C1 segment of cervical spinal cord (tissue), 14 donors: Measurements from ENCODE around the gene NEBL.
A peak's percentile ranks its signal among the peaks of the same experiment; 100 is the strongest.
"Not testable (repeated sequence)": the region's sequence is repeated elsewhere in the genome, so short reads cannot be mapped to it uniquely, and the experiment has no call there.

Source experiments
- DNase-seq, 14 donors: peaks; one replicate each; lab custom pipeline; 2025; lab: John Stamatoyannopoulos, UW

NEBL gene

GRCh38 chr10:20897146-20897825 lies at the start of gene NEBL:
NEBL (minus strand) TSS chr10:20897311; CDS start chr10:20897205, 106 bp downstream.
- DNase-seq, result no peak

- DNase-seq, result no peak
These were observed 48.6 kb upstream of the NEBL start for GRCh38 chr10:20945546-20946332.

- DNase-seq, result no peak
These were observed 47.8 kb upstream of the NEBL start for GRCh38 chr10:20944789-20945502.

- not testable (repeated sequence) for DNase-seq
These were observed 42.3 kb upstream of the NEBL start for GRCh38 chr10:20939414-20939813.

- peak in 1 of 14 donors; percentile 24 for DNase-seq
These were observed 39.3 kb upstream of the NEBL start for GRCh38 chr10:20936396-20936795.

GRCh38 chr10:20935931-20936330 lies 38.8 kb upstream of the NEBL start:
- no peak for DNase-seq

- no peak for DNase-seq
These were observed 38.2 kb upstream of the NEBL start for GRCh38 chr10:20935301-20935700.

- no peak for DNase-seq
These were observed 36.6 kb upstream of the NEBL start for GRCh38 chr10:20933705-20934104.

GRCh38 chr10:20932606-20933126 lies 35.6 kb upstream of the NEBL start:
- DNase-seq, result no peak

- DNase-seq, result no peak
These were observed 34.2 kb upstream of the NEBL start for GRCh38 chr10:20931156-20931795.

- no peak for DNase-seq
These were observed 30.3 kb upstream of the NEBL start for GRCh38 chr10:20927456-20927855.

GRCh38 chr10:20922451-20922850 lies 25.3 kb upstream of the NEBL start:
- DNase-seq, result peak in 1 of 14 donors; percentile 84

GRCh38 chr10:20922033-20922432 lies 24.9 kb upstream of the NEBL start:
- no peak for DNase-seq

- no peak for DNase-seq
These were observed 22.9 kb upstream of the NEBL start for GRCh38 chr10:20920061-20920460.

- no peak for DNase-seq
These were observed 22.4 kb upstream of the NEBL start for GRCh38 chr10:20919481-20919880.

GRCh38 chr10:20916976-20917375 lies 19.9 kb upstream of the NEBL start:
- DNase-seq, result no peak

- DNase-seq, result no peak
These were observed 15.9 kb upstream of the NEBL start for GRCh38 chr10:20912969-20913368.

GRCh38 chr10:20911626-20912025 lies 14.5 kb upstream of the NEBL start:
- DNase-seq, result no peak

- no peak for DNase-seq
These were observed 12.7 kb upstream of the NEBL start for GRCh38 chr10:20909801-20910200.

GRCh38 chr10:20908391-20908790 lies 11.3 kb upstream of the NEBL start:
- DNase-seq, result no peak

- no peak for DNase-seq
These were observed 6.7 kb upstream of the NEBL start for GRCh38 chr10:20903635-20904390.
